Osteoblast (primary cell): ENCODE measurements around the gene CCDC174. TPM values are rescaled to one million over a fixed set of nuclear protein-coding genes. Genes with fewer than 3 reads are reported as not detected.

Experiments
- DNase-seq: peaks from one replicate; pipeline ENCODE4 v3.0.0; 2011; ENCODE audit warnings: low spot score, mixed read lengths; ENCODE audit not compliant: insufficient read length; ENCODE audit errors: missing footprints
- H2AFZ ChIP-seq: 2 replicates; pipeline ENCODE4 v1.6.0; 2011; ENCODE audit warnings: mild to moderate bottlenecking, low read length
- H3K27ac ChIP-seq: 2 replicates; pipeline ENCODE4 v1.5.1; 2011; ENCODE audit warnings: mild to moderate bottlenecking, low read depth, low read length, moderate library complexity
- H3K27me3 ChIP-seq: 2 replicates; pipeline ENCODE4 v1.6.0; 2012; ENCODE audit warnings: mild to moderate bottlenecking, control low read depth, inconsistent platforms, low read length, moderate library complexity; ENCODE audit not compliant: insufficient read depth
- H3K36me3 ChIP-seq: 2 replicates; pipeline ENCODE4 v1.5.1; 2011; ENCODE audit warnings: mild to moderate bottlenecking, low read length, control low read depth, moderate library complexity; ENCODE audit not compliant: insufficient read depth
- H3K4me1 ChIP-seq: 2 replicates; pipeline ENCODE4 v1.5.1; 2011; ENCODE audit warnings: mild to moderate bottlenecking, low read length, control low read depth, moderate library complexity; ENCODE audit not compliant: insufficient read depth
- H3K4me2 ChIP-seq: 2 replicates; pipeline ENCODE4 v1.6.0; 2011; ENCODE audit warnings: mild to moderate bottlenecking, low read length; ENCODE audit not compliant: insufficient read depth
- H3K4me3 ChIP-seq: fragments of 200-600 bp; sonication (generic); 3 replicates; pipeline ENCODE4 v1.5.1; 2012; ENCODE audit warnings: mild to moderate bottlenecking, low read length, inconsistent platforms; ENCODE audit not compliant: insufficient read depth
- H3K79me2 ChIP-seq: 2 replicates; pipeline ENCODE4 v1.6.0; 2012; ENCODE audit warnings: mild to moderate bottlenecking, low read length, control low read depth, inconsistent platforms; ENCODE audit not compliant: insufficient read depth
- H3K9me3 ChIP-seq: 2 replicates; pipeline ENCODE4 v1.5.1; 2011; ENCODE audit warnings: low read depth, low read length, control low read depth
- H4K20me1 ChIP-seq: 2 replicates; pipeline ENCODE4 v1.6.0; 2012; ENCODE audit warnings: mild to moderate bottlenecking, low read length, control low read depth; ENCODE audit not compliant: insufficient read depth
- total RNA-seq: library from RNA; depleted of rRNA; stranded (reverse); fragments of >200 nt; gene quantifications from 2 replicates; pipeline ENCODE4 v1.2.3, GENCODE V29; 2012
- TF ChIP-seq, protein P1 (sequence below): IDR thresholded peaks from 2 replicates; pipeline ENCODE4 v1.5.1; 2011; ENCODE audit warnings: mild to moderate bottlenecking, low read depth, low read length, moderate library complexity; ENCODE audit errors: extremely low read depth

Gene CCDC174
- total RNA-seq, 1 donor = 14.5 TPM

GRCh38 chr3:14625443-14625842 is 26.1 kb upstream of the CCDC174 start:
- Histone ChIP-seq H3K9me3 (no peaks in the 10 kb centered on the region), H3K79me2 (no peaks in the 10 kb centered on the region), H3K4me1 (peaks cover 4% of the 10 kb centered on the region), H2AFZ (no peak overlapping the region), H3K4me2 (no peak overlapping the region), H4K20me1 (no peaks in the 10 kb centered on the region), H3K4me3 (no peak overlapping the region), H3K36me3 (no peaks in the 10 kb centered on the region), H3K27ac (no peak overlapping the region), H3K27me3 (peaks cover 6% of the 10 kb centered on the region)
- DNase-seq = no peak
- TF ChIP-seq, protein P1, sequence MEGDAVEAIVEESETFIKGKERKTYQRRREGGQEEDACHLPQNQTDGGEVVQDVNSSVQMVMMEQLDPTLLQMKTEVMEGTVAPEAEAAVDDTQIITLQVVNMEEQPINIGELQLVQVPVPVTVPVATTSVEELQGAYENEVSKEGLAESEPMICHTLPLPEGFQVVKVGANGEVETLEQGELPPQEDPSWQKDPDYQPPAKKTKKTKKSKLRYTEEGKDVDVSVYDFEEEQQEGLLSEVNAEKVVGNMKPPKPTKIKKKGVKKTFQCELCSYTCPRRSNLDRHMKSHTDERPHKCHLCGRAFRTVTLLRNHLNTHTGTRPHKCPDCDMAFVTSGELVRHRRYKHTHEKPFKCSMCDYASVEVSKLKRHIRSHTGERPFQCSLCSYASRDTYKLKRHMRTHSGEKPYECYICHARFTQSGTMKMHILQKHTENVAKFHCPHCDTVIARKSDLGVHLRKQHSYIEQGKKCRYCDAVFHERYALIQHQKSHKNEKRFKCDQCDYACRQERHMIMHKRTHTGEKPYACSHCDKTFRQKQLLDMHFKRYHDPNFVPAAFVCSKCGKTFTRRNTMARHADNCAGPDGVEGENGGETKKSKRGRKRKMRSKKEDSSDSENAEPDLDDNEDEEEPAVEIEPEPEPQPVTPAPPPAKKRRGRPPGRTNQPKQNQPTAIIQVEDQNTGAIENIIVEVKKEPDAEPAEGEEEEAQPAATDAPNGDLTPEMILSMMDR = no peak

DNA sequence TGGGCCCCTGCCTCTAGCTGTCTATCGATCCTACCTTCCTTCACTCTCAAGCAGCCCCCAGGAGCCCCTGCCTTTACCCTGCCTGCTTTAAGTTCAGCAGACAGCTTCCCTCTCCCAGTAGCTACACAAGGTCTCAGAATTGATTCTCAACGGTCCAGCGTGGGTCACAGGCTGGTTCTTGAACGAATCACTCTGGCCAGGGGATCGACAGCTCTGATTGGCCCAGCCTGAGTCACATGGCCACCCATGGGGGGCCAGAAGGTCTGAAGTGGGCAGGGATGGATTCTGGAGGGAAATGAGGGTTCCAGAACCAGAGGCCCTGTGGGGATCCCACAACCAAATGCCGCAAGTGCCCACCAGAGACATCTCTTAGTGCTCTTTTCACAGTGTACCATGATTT is 23.7 kb upstream of the CCDC174 start:
- Histone ChIP-seq H3K36me3 (no peaks in the 10 kb centered on the region), H3K79me2 (no peaks in the 10 kb centered on the region), H3K27ac (no peak overlapping the region), H3K27me3 (no peaks in the 10 kb centered on the region), H3K4me2 (no peak overlapping the region), H3K4me3 (no peak overlapping the region), H3K4me1 (peaks cover 4% of the 10 kb centered on the region), H3K9me3 (no peaks in the 10 kb centered on the region), H2AFZ (no peak overlapping the region), H4K20me1 (no peaks in the 10 kb centered on the region)
- TF ChIP-seq, protein P1 = no peak
- DNase-seq = no peak

DNA sequence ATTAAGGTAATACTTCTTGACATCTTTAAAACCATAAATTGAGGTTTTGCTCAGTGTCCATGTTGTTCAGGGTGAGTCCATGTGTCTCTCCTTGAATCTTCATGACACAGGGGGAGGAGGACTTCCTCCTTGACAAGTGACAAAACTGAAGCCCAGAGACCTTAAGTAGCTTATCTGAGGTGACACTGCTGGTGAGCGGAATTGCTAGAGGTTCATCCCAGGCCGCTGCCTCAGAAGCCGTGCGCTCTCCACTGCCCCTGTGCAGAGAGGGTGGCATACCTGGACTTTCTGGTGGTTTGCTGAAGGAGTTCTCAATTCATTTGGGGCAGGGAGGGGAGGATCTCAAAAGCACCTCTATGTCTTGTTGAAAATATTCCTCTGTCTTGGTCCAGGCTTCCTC is 23.2 kb upstream of the CCDC174 start:
- no peaks in the 10 kb centered on the region for H4K20me1 ChIP-seq
- DNase-seq = no peak
- H3K4me3 ChIP-seq = no peak overlapping the region
- H3K36me3 ChIP-seq = no peaks in the 10 kb centered on the region
- H3K9me3 ChIP-seq = no peaks in the 10 kb centered on the region
- no peak overlapping the region for H2AFZ ChIP-seq
- H3K79me2 ChIP-seq = no peaks in the 10 kb centered on the region
- TF ChIP-seq, protein P1 = no peak
- no peak overlapping the region for H3K27ac ChIP-seq
- H3K4me2 ChIP-seq = no peak overlapping the region
- H3K4me1 ChIP-seq = peaks cover 4% of the 10 kb centered on the region
- no peaks in the 10 kb centered on the region for H3K27me3 ChIP-seq

GRCh38 chr3:14630404-14631100 is 21.0 kb upstream of the CCDC174 start:
- H3K4me1 ChIP-seq = peaks cover 4% of the 10 kb centered on the region
- no peak overlapping the region for H2AFZ ChIP-seq
- no peak overlapping the region for H3K4me3 ChIP-seq
- TF ChIP-seq, protein P1 = no peak
- H3K9me3 ChIP-seq = no peaks in the 10 kb centered on the region
- no peak for DNase-seq
- H3K4me2 ChIP-seq = no peak overlapping the region
- H3K27me3 ChIP-seq = no peaks in the 10 kb centered on the region
- H3K36me3 ChIP-seq = no peaks in the 10 kb centered on the region
- H3K27ac ChIP-seq = no peak overlapping the region
- H3K79me2 ChIP-seq = no peaks in the 10 kb centered on the region
- no peaks in the 10 kb centered on the region for H4K20me1 ChIP-seq
